ENCODE data around the gene SFMBT1. TPM values are rescaled to one million over a fixed set of nuclear protein-coding genes. Genes with fewer than 3 reads are reported as not detected.

SFMBT1 gene
- polyA plus RNA-seq, 1 of the 3 experiments (the other 2 are of a cell fraction) = 0.72 TPM

GRCh38 chr3:53042651-53043050 lies 3.2 kb downstream of the SFMBT1 start:
- no peaks in the 10 kb centered on the region; the same call in 1 of the 2 replicates for H3K27me3 ChIP-seq (ENCODE audit: insufficient read depth)
- ChIA-PET CTCF (interaction anchor here (1.1 to 1.3 kb wide), 2 partner anchors 9 to 72 kb away, joined by 3 to 6 read pairs; no protein-coding TSS in a partner anchor), POLR2A (no interaction called here)
- H3F3A ChIP-seq (replicated peaks; ENCODE audit: insufficient read depth) = peaks cover 7% of the 10 kb centered on the region
- no peak overlapping the region for H3K4me2 ChIP-seq
- no peaks in the 10 kb centered on the region for H4K20me1 ChIP-seq (ENCODE audit: insufficient read depth)
- H3K9me2 ChIP-seq = no peaks in the 10 kb centered on the region
- no peak overlapping the region for H2AFZ ChIP-seq (ENCODE audit: low read depth)
- H3K79me2 ChIP-seq (ENCODE audit: insufficient read depth) = no peaks in the 10 kb centered on the region; the same call in 1 of the 2 replicates
- no peak for DNase-seq
- H3K9ac ChIP-seq = no peak overlapping the region
- WGBS (ENCODE audit: low lambda C conversion rate) = 97% methylated on average over 3 of the region's 3 CpGs
- H3K27ac ChIP-seq (ENCODE audit: low read depth in 2 of 2, low read length in 1 of 2) = no peak overlapping the region
- no peaks in the 10 kb centered on the region for H3K9me3 ChIP-seq
- TF ChIP-seq SMC3 (IDR thresholded peaks at IDR 0.05; ENCODE audit: low read depth, low read length) (no peak), ZBTB33 (IDR thresholded peaks at IDR 0.05; ENCODE audit: borderline replicate concordance, low read depth) (no peak), EZH2phosphoT487 (IDR thresholded peaks at IDR 0.05; ENCODE audit: borderline replicate concordance, low read depth) (no peak), YY1 (IDR thresholded peaks at IDR 0.05; ENCODE audit: low read depth) (no peak), JUND (IDR thresholded peaks at IDR 0.05) (no peak), SIN3A (IDR thresholded peaks at IDR 0.05; ENCODE audit: borderline replicate concordance, low read depth, low read length) (no peak), PBX3 (IDR thresholded peaks at IDR 0.05) (no peak), REST (IDR thresholded peaks at IDR 0.05; ENCODE audit: low read depth, low read length) (no peak), IRF3 (IDR thresholded peaks at IDR 0.05; ENCODE audit: low read depth, low read length) (no peak)
- H3K4me1 ChIP-seq (ENCODE audit: control insufficient read depth in 1 of 2, insufficient read depth in 2 of 2, low read depth in 1 of 2, low read length in 1 of 2) = peaks cover 0 to 6% of the 10 kb centered on the region in 2 experiments; a peak in 2 of 4 replicates
- no peak overlapping the region for H3K4me3 ChIP-seq (ENCODE audit: low read depth in 2 of 2, low read length in 1 of 2)
- no peaks in the 10 kb centered on the region for H3K36me3 ChIP-seq (replicated peaks in 1 of 2; ENCODE audit: control insufficient read depth in 1 of 2, insufficient read depth in 2 of 2, low read length in 1 of 2)
